ENCODE data around the gene LRRC3C.

The LRRC3C gene

DNA sequence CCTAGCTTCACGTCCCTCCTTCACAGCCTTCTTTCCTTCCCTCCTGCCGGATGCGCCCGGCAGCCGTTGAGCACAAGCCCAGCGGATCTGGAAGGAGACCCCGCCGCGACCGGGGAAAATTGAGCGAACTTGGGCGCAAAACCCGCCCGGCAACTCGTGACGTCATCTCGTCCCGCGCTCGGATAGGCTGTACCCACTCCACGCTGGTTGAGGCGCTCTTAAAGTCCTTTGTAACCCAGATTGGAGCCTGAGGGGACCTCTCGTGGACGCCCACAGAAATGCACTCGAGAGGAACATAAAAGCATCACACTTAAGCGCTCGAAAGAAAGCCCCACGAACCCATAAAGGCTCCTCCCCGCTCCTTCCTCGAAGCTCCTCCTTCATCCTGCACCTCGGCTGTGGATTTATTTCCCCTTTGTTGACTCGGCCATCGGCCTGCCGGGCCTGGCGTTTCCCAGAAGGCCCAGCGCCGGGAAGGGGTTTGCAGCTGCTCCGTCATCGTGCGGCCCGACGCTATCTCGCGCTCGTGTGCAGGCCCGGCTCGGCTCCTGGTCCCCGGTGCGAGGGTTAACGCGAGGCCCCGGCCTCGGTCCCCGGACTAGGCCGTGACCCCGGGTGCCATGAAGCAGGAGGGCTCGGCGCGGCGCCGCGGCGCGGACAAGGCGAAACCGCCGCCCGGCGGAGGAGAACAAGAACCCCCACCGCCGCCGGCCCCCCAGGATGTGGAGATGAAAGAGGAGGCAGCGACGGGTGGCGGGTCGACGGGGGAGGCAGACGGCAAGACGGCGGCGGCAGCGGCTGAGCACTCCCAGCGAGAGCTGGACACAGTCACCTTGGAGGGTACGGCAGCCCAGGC, 53.0 kb downstream of the LRRC3C start, which contains the start of gene PSMD3:
Gene PSMD3 (plus strand): TSS at position 457 of the 856 bp plus-strand sequence. CDS start 164 bp downstream, at position 621.
- peak; percentile 100 for DNase-seq

DNA sequence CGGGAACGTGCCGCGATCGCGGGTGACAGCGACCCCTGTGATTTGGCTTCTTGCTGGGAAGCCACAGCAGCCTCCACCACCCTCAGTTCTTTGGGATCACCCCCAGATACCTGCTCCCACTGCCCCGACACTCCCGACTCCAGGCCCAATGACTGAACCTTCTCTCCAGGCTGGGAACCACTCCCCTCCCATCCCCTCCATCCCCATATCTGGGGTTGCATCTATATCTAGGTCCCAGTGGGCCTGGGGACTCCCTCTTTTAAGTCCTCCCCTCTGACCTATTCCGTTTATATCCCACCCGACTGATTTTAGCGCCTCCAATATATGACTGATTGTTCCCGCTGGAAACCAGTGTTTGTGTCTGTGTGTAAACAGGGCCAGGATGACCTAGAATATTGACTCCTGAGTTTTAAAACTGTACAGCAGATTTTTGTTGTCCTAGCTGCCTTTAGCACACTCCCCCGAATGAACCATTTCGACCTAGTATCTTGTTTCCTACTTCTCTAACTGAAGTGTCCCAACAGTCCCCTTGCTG, 53.7 kb downstream of the LRRC3C start:
- DNase-seq = no peak

DNA sequence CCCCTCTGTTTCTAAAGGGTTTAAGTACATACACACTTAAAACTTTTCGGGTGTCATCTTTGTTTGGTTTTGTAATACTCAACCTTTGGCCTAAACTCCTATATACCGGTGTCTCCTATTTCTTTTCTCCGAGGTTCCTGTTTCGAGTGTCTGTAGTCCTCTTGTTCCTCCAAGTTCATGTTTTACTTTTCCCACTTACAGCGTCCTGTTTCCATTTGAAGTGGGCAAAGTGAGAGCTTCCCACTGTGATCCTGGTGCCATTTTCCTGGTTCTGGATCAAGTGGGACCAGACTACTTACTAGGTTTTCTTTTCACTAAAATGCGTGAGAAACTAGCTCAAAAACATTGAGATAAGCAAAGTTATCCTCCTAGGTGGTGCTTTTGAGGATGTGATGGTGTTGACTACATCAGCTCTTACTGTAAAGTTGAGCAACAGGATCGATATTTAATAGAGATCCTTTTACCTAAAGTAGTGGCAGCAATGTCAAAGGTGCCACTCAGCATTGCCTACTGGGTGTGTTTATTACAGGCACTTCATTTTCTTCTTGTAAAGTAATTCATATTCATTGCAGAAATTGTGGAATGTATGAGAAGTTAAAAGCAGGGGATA, 54.3 kb downstream of the LRRC3C start:
- no peak for DNase-seq

DNA sequence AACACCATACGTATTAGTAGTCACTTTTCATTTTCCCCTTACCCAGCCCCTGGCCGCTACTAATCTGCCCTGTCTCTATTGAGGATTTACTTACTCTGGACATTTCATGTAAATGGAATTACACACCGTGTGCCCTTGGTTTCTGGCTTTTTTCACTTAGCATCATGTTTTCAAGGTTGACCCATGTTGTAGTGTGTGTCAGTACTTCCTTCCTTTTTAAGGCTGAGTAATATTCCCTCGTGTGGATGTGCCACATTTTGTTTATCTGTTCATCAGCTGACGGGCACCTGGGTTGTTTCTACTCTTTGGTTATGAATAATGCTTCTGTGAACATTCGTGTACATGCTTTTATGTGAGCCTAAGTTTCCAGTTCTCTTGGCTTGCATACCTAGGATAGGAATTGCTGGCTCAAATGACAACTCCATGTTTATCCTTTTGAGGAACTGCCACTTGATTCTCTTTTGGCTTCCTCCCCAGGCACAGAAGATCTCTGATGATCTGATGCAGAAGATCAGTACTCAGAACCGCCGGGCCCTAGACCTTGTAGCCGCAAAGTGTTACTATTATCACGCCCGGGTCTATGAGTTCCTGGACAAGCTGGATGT, 60.8 kb downstream of the LRRC3C start:
- no peak for DNase-seq

DNA sequence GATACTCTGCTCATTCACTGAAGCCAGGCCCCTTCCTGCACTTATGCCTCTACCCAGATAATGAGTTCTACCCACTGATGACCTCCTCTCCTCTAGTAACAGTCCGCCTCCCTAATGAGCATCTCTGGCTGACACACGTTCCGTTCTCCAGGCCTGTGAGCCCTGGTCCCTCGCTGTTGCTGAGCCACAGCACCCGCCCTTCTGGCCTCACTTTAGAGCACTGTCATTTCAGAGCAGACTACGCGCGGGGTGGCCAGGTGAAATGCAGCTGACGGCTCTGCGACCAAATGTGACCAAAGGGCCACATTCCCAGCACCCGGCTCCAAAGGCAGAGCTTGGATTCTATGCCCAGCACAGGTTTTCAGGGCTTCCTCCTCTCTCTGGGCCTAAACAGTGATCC, 66.9 kb downstream of the LRRC3C start:
- DNase-seq = no peak
